NB4 (cell line): ENCODE measurements around the gene EPSTI1.

Experiments used
- MAX ChIP-seq: IDR thresholded peaks from 2 replicates; pipeline ENCODE4 v1.6.1; 2011; ENCODE audit warnings: low read depth, low read length
- POLR2A ChIP-seq: IDR thresholded peaks from 2 replicates; pipeline ENCODE4 v1.6.1; 2011; ENCODE audit warnings: mild to moderate bottlenecking; ENCODE audit not compliant: insufficient read length; ENCODE audit errors: extremely low read depth
- TF ChIP-seq, protein P1 (sequence below): IDR thresholded peaks from one replicate; pipeline ENCODE4 v1.5.1; 2012; ENCODE audit warnings: low read depth, low read length

DNA sequence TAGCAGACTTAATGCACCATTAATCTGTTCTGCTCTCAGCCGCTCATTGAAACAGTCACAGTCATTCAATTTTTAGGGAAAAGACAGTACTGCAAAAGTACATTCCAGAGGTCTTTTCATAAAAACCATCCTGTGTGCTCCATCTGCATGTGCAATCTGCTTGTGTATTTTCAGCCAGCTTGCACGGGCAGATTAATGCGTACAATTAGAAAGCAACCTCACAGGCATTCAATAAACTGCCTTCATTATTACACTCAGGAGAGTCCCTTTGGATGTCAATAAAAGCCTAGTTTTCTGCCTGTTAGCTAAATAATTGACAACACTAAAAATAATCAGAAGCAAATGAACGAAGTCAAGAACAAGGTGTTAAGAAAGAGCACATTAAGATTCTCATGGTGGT lies 41.9 kb downstream of the EPSTI1 start:
- no peak for TF ChIP-seq POLR2A
- no peak for TF ChIP-seq MAX
- TF ChIP-seq, protein P1, sequence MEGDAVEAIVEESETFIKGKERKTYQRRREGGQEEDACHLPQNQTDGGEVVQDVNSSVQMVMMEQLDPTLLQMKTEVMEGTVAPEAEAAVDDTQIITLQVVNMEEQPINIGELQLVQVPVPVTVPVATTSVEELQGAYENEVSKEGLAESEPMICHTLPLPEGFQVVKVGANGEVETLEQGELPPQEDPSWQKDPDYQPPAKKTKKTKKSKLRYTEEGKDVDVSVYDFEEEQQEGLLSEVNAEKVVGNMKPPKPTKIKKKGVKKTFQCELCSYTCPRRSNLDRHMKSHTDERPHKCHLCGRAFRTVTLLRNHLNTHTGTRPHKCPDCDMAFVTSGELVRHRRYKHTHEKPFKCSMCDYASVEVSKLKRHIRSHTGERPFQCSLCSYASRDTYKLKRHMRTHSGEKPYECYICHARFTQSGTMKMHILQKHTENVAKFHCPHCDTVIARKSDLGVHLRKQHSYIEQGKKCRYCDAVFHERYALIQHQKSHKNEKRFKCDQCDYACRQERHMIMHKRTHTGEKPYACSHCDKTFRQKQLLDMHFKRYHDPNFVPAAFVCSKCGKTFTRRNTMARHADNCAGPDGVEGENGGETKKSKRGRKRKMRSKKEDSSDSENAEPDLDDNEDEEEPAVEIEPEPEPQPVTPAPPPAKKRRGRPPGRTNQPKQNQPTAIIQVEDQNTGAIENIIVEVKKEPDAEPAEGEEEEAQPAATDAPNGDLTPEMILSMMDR: no peak
